ENCODE measurements around the gene BTF3.
"Not testable (repeated sequence)": the region's sequence is repeated elsewhere in the genome, so short reads cannot be mapped to it uniquely, and the experiment has no call there.

Gene BTF3

DNA sequence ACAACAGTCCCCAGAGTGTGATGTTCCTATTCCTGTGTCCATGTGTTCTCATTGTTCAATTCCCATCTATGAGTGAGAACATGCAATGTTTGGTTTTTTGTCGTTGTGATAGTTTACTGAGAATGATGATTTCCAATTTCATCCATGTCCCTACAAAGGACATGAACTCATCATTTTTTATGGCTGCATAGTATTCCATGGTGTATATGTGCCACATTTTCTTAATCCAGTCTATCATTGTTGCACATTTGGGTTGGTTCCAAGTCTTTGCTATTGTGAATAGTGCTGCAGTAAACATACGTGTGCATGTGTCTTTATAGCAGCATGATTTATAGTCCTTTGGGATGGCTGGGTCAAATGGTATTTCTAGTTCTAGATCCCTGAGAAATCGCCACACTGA, 29.6 kb upstream of the BTF3 start:
- ATAC-seq (replicated peaks) = not testable (repeated sequence)

DNA sequence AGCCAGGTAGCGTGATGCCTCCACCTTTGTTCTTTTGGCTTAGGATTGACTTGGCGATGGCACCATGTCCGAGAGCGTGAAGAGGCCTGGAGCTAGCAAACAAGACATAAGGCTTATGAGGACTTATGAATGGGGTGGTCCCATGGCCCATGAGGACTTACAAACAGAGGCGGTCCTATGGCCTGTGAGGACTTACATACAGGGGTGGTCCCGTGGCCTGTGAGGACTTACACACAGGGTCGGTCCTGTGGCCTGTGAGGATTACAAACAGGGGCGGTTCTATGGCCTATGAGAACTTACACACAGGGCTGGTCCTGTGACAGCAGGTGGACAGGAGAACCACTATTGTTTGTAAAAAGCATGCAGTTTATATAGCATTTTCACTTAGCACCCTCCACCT, 28.4 kb upstream of the BTF3 start:
- H3K4me1 Mint-ChIP-seq (ENCODE audit: low read depth in 2 of 2) = no peaks in the 10 kb centered on the region
- no peaks in the 10 kb centered on the region for H3K36me3 Mint-ChIP-seq (ENCODE audit: insufficient read depth)
- ATAC-seq (replicated peaks) = no peak
- no peak for DNase-seq
- H3K27me3 Mint-ChIP-seq = peaks cover 32% of the 10 kb centered on the region in 2 donors
- no peak overlapping the region for H3K4me3 Mint-ChIP-seq
- no peak overlapping the region for H3K27ac Mint-ChIP-seq
- H3K9me3 Mint-ChIP-seq = no peaks in the 10 kb centered on the region

More for the DNA sequence above, 29.6 kb upstream of the BTF3 start:
- not testable (repeated sequence) for H3K4me3 Mint-ChIP-seq; H3K4me1 Mint-ChIP-seq (ENCODE audit: low read depth in 2 of 2); H3K36me3 Mint-ChIP-seq (ENCODE audit: insufficient read depth); H3K27ac Mint-ChIP-seq; DNase-seq; H3K9me3 Mint-ChIP-seq
- peaks cover 41 to 42% of the 10 kb centered on the region in 2 donors for H3K27me3 Mint-ChIP-seq

DNA sequence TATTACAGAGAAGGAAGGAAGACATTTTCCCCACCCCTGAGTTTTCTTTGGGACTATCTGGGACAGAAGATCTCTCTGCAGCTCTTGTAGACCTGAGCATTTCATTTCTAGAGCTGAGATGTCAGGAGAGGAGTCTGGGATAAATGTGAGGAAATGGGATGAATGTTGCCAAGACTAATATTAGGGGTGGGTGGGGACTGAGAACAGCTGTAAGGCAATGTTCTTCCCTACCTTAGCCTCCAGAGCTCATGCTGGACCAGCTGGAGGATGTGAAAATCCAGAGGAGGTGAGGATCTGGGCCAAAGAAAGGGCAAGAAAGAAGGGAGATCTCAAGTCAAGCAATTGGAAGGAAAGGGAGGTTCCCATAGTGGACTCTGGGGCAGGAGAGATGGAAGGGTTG, 26.6 kb upstream of the BTF3 start:
- Mint-ChIP-seq H3K27me3 (peaks cover 21 to 25% of the 10 kb centered on the region in 2 donors), H3K36me3 (ENCODE audit: insufficient read depth) (no peaks in the 10 kb centered on the region), H3K4me1 (ENCODE audit: low read depth in 2 of 2) (no peaks in the 10 kb centered on the region), H3K9me3 (no peaks in the 10 kb centered on the region), H3K4me3 (no peak overlapping the region), H3K27ac (no peak overlapping the region)
- DNase-seq = no peak
- ATAC-seq (replicated peaks) = no peak

DNA sequence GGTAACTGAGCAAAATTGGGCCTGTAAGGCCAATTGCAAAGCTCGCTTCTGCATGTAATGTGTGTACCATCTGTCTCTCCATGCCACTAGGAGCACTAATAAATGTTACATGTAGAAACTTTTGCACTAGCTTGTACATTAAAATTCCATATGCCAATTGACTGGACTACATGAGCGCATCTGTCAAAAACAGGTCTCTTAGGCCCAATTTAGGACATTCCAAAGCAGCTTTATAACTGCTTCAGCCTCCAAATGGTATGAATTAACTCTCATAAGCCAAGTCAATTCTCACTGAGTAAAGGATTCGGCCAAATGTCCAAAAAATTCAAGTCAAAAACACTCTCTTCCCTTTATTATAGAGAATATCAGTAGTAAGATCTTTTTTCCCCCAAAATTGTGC, 26.1 kb upstream of the BTF3 start:
- no peak for DNase-seq
- H3K27me3 Mint-ChIP-seq = peaks cover 18 to 21% of the 10 kb centered on the region in 2 donors
- H3K27ac Mint-ChIP-seq = no peak overlapping the region
- H3K4me3 Mint-ChIP-seq = no peak overlapping the region
- ATAC-seq (replicated peaks) = no peak
- H3K9me3 Mint-ChIP-seq = no peaks in the 10 kb centered on the region
- no peaks in the 10 kb centered on the region for H3K4me1 Mint-ChIP-seq (ENCODE audit: low read depth in 2 of 2)
- no peaks in the 10 kb centered on the region for H3K36me3 Mint-ChIP-seq (ENCODE audit: insufficient read depth)

DNA sequence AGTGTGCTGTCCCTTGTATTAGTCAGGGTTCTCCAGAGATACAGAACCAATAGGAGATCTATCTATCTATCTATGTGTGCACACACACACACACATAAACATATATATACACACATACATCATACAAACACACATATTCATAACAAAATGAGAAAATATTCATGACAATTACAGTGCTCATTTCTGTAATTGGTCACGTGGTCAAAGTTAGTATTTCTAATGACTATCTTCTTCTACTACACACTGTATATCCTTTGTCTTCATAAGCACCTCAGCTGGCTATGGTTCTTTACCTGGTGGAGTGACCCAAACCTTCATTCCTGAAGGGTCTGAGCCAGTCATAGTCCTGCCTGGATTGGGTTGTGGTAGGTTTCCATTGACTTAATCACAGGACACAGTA, 17.7 kb upstream of the BTF3 start:
- no peak for DNase-seq
- H3K4me3 Mint-ChIP-seq = no peak overlapping the region
- H3K4me1 Mint-ChIP-seq (ENCODE audit: low read depth in 2 of 2) = no peaks in the 10 kb centered on the region
- no peaks in the 10 kb centered on the region for H3K9me3 Mint-ChIP-seq
- H3K36me3 Mint-ChIP-seq (ENCODE audit: insufficient read depth) = no peaks in the 10 kb centered on the region
- no peak for ATAC-seq (replicated peaks)
- H3K27ac Mint-ChIP-seq = no peak overlapping the region
- peaks cover 33 to 42% of the 10 kb centered on the region in 2 donors for H3K27me3 Mint-ChIP-seq

DNA sequence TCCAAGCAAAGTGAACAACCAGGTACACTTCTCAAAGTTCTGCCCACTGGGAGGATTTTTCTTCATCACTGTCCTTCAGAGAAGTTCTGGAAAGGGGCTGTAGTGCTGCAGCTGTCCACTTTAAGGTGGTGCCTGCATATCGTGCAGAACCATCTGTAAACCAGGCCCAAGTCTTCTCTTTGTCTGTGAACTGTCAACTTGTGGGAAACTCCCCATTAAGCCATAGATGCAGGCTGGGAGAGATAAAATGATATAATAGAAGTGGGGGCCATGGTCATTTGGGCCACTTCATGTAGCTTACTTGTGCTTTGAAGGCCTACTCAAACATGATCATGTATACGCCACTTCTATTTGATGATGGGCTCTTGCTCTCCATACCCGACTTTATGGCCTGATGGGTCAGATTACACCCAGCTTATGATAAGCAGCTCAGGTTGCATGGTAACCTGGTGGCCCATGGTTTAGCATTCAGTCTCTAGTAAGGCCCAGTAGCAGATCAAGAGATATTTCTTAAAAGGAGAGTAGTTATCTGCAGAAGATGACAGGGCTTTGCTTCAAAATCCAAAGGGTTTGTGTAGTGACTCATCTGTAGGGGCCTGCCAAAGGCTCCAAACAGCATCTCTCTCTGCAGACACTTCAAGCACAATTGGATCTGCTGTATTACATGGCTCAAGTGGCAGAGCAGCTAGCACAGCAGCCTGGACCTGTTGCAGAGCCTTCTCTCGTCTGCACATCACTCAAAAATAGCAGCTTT, 15.7 kb upstream of the BTF3 start:
- Mint-ChIP-seq H3K27me3 (peaks cover 42 to 43% of the 10 kb centered on the region in 2 donors), H3K4me1 (ENCODE audit: low read depth in 2 of 2) (no peaks in the 10 kb centered on the region), H3K36me3 (ENCODE audit: insufficient read depth) (no peaks in the 10 kb centered on the region), H3K9me3 (no peaks in the 10 kb centered on the region), H3K4me3 (no peak overlapping the region), H3K27ac (no peak overlapping the region)
- DNase-seq (no peak), ATAC-seq (replicated peaks) (no peak)

DNA sequence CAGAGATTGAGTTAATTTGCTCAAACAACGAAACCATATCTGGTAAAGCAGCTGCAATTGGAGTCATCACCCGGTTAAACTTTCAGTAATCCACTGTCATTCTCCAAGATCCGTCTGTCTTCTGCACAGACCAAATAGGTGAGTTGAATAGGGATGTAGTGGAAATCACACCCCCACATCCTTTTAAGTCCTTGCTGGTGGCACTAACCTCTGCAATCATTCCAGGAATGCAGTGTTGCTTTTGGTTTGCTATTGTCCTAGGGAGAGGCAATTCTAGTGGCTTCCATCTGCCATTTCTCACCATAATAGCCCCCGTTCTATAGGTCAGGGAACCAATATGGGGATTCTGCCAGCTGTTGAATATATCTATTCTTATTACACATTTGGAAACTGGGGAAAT, 14.6 kb upstream of the BTF3 start:
- no peak overlapping the region for H3K4me3 Mint-ChIP-seq
- no peaks in the 10 kb centered on the region for H3K4me1 Mint-ChIP-seq (ENCODE audit: low read depth in 2 of 2)
- ATAC-seq (replicated peaks) (no peak), DNase-seq (no peak)
- H3K36me3 Mint-ChIP-seq (ENCODE audit: insufficient read depth) = no peaks in the 10 kb centered on the region
- no peak overlapping the region for H3K27ac Mint-ChIP-seq
- no peaks in the 10 kb centered on the region for H3K9me3 Mint-ChIP-seq
- peaks cover 37 to 48% of the 10 kb centered on the region in 2 donors for H3K27me3 Mint-ChIP-seq

DNA sequence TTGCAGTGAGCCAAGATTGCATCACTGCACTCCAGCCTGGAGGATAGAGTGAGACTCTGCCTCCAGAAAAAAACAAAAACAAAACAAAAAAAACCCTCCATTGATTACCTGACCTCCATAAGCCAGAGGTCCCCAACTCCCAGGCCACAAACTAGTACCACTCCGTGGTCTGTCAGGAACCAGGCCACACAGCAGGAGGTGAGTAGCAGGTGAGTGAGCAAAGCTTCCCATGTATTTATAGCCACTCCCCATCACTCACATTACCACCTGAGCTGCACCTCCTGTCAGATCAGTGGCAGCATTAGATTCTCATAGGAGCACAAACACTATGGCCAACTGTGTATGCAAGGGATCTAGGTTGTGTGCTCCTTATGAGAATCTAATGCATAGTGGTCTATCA, 13.7 kb upstream of the BTF3 start:
- peaks cover 32 to 46% of the 10 kb centered on the region in 2 donors for H3K27me3 Mint-ChIP-seq

DNA sequence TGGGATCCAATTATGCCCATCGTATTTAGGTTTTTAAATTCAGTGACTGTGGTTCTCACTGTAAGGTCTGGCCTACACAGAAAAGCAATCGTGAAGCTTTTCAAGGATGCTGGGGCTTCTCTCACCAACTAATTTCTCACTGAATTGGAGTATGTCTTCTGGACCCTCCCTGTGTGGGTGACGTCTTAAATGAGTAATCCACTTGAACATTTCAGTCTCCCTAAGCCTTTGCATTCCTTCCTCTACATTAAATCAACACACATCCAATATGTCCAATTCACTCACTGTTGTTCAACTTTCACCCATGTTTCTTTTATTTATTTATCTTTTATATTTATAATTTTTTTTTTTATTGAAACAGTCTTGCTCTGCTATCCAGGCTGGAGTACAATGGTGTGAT, 12.5 kb upstream of the BTF3 start:
- ATAC-seq (replicated peaks) = no peak
- H3K27ac Mint-ChIP-seq = no peak overlapping the region
- no peak overlapping the region for H3K4me3 Mint-ChIP-seq
- no peaks in the 10 kb centered on the region for H3K4me1 Mint-ChIP-seq (ENCODE audit: low read depth in 2 of 2)
- peaks cover 27 to 37% of the 10 kb centered on the region in 2 donors for H3K27me3 Mint-ChIP-seq
- H3K36me3 Mint-ChIP-seq (ENCODE audit: insufficient read depth) = no peaks in the 10 kb centered on the region
- no peaks in the 10 kb centered on the region for H3K9me3 Mint-ChIP-seq
- DNase-seq = no peak

More for the DNA sequence above, 13.7 kb upstream of the BTF3 start:
- H3K9me3 Mint-ChIP-seq = no peaks in the 10 kb centered on the region
- H3K4me1 Mint-ChIP-seq (ENCODE audit: low read depth in 2 of 2) = no peaks in the 10 kb centered on the region
- H3K27ac Mint-ChIP-seq = no peak overlapping the region
- no peak for DNase-seq
- H3K36me3 Mint-ChIP-seq (ENCODE audit: insufficient read depth) = no peaks in the 10 kb centered on the region
- no peak overlapping the region for H3K4me3 Mint-ChIP-seq
- ATAC-seq (replicated peaks) = no peak

DNA sequence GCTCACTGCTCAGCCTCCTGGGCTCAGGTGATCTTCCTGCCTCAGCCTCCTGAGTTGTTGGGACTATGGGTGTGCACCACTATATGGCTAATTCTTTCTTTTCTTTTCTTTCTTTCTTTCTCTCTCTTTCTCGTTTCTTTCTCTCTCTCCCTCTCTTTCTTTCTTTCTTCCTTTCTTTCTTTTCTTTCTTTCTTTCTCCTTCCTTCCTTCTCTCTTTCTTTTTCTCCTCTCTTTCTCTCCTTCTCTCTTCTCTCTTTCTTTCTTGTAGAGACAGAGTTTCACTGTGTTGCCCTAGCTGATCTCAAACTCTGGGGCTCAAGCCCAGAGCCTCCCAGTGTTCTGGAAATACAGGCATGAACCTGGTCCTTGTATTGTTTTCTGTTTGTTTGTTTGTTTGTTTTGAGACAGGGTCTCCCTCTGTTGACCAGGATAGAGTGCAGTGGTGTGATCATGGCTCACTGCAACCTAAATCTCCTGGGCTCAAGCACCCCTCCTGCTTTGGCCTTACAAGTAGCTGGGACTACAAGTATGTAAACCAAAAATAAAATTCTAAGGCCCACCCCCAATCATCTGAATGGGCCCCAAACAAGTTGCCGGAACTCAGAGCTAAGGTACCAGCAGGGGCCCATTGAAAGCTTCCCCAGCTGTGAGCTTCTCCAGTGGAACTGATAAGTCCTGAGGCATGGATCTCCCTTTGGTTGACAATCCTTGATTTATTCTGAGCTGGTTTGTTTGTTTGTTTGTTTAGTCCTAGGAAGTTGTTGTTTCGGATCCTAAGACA, 11.9 kb upstream of the BTF3 start:
- Mint-ChIP-seq H3K4me1 (ENCODE audit: low read depth in 2 of 2) (no peaks in the 10 kb centered on the region), H3K27me3 (peaks cover 21 to 37% of the 10 kb centered on the region in 2 donors), H3K4me3 (no peak overlapping the region)

DNA sequence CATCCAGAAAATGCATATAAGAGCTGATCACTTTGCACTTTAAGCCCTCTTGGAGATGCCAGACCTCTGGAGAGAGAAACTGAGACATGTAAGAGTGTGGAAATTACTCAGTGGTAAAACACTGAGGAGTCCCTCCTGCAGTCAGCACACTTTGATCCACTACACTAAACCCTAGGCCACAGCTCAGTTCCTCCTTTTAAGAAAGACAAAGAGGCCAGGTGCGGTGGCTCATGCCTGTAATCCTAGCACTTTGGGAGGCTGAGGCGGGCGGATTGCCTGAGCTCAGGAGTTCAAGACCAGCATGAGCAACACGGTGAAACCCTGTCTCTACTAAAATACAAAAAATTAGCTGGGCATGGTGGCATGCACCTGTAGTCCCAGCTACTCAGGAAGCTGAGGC, 11.0 kb upstream of the BTF3 start:
- H3K4me1 Mint-ChIP-seq (ENCODE audit: low read depth in 2 of 2); H3K36me3 Mint-ChIP-seq (ENCODE audit: insufficient read depth); DNase-seq; ATAC-seq (replicated peaks); H3K9me3 Mint-ChIP-seq; H3K4me3 Mint-ChIP-seq; H3K27ac Mint-ChIP-seq: not testable (repeated sequence)
- H3K27me3 Mint-ChIP-seq = peaks cover 17 to 32% of the 10 kb centered on the region in 2 donors

More for the DNA sequence above, 11.9 kb upstream of the BTF3 start:
- DNase-seq (no peak), ATAC-seq (replicated peaks) (no peak)
- no peaks in the 10 kb centered on the region for H3K36me3 Mint-ChIP-seq (ENCODE audit: insufficient read depth)
- H3K27ac Mint-ChIP-seq = no peak overlapping the region
- H3K9me3 Mint-ChIP-seq = no peaks in the 10 kb centered on the region

DNA sequence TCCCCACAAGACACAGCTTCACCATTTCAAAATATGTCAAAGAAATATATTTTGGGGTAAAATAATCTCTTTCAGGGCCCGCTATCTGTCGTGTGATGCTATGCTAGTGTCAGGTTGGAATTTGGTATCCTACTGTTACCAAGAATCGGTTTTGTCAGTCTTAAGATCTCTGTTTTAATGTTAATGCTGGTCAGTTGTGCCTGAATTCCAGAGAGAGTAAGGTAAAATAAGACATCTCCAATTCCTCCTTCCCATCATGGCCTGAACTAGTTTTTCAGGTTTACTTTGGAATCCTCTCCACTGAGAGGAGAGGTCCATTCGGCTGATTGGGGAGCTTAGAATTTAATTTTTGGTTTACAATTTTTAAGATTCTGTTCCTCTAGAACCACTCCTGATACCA, 10.4 kb upstream of the BTF3 start:
- H3K36me3 Mint-ChIP-seq (ENCODE audit: insufficient read depth) = no peaks in the 10 kb centered on the region
- no peaks in the 10 kb centered on the region for H3K9me3 Mint-ChIP-seq
- H3K27ac Mint-ChIP-seq = no peak overlapping the region
- H3K4me1 Mint-ChIP-seq (ENCODE audit: low read depth in 2 of 2) = no peaks in the 10 kb centered on the region
- DNase-seq (no peak), ATAC-seq (replicated peaks) (no peak)
- no peak overlapping the region for H3K4me3 Mint-ChIP-seq
- peaks cover 19 to 36% of the 10 kb centered on the region in 2 donors for H3K27me3 Mint-ChIP-seq

DNA sequence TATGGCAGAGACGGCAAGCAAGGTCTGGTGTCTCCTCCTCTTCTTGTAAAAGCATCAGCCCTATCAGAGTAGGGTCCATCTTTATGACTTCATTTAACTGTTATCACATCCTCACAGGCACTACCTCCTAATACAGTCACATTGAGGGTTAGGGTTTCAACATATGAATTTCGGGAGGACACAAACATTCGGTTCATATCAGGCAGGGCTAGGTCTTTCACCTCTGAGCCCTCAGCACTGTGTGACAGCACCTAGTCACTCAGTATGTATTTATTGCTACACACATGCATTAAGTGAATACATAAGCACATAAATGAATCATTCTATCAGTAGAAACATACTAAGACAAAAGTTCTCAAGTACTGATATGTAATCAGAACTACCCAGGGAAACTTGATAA, 9.4 kb upstream of the BTF3 start:
- ATAC-seq (replicated peaks) = no peak
- no peaks in the 10 kb centered on the region for H3K36me3 Mint-ChIP-seq (ENCODE audit: insufficient read depth)
- H3K4me3 Mint-ChIP-seq = no peak overlapping the region
- H3K27ac Mint-ChIP-seq = no peak overlapping the region
- H3K4me1 Mint-ChIP-seq (ENCODE audit: low read depth in 2 of 2) = no peaks in the 10 kb centered on the region
- no peak for DNase-seq
- H3K9me3 Mint-ChIP-seq = no peaks in the 10 kb centered on the region
- peaks cover 29 to 41% of the 10 kb centered on the region in 2 donors for H3K27me3 Mint-ChIP-seq

DNA sequence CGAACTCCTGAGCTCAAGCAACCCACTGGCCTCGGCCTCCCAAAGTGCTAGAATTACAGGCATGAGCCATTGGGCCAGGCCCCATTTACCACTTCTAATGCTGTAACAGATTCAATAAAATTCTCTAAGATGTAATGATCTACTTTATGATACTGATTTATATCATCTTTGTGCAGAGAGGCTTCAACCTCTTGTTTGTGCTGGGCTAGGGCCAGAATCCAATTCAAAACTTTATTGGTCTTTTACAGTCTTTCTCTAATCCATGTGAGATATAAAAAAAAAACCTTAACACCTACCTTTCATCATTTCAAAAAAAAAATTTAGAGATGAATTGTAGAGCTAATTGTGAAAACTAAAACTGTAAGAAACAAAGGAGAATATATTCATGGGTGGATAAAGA, 8.2 kb upstream of the BTF3 start:
- DNase-seq (no peak), ATAC-seq (replicated peaks) (no peak)
- H3K36me3 Mint-ChIP-seq (ENCODE audit: insufficient read depth) = no peaks in the 10 kb centered on the region
- no peak overlapping the region for H3K27ac Mint-ChIP-seq
- no peaks in the 10 kb centered on the region for H3K9me3 Mint-ChIP-seq
- no peaks in the 10 kb centered on the region for H3K4me1 Mint-ChIP-seq (ENCODE audit: low read depth in 2 of 2)
- H3K27me3 Mint-ChIP-seq = peaks cover 37 to 42% of the 10 kb centered on the region in 2 donors
- H3K4me3 Mint-ChIP-seq = no peak overlapping the region

Measured in effector memory CD8-positive, alpha-beta T cell (primary cell).